C4-2B (cell line): ENCODE measurements around the gene SPC24.
"Not testable (repeated sequence)": the region's sequence is repeated elsewhere in the genome, so short reads cannot be mapped to it uniquely, and the experiment has no call there.

ENCODE experiments used
- H3K27ac ChIP-seq: fragments of 450-650 bp; 2 replicates; pipeline ENCODE4 v1.5.1; 2017
- ZFX ChIP-seq: fragments of 450-650 bp; IDR thresholded peaks from 2 replicates; pipeline ENCODE4 v1.6.1; 2017
- TF ChIP-seq, protein P1 (sequence below): fragments of 450-650 bp; conservative IDR thresholded peaks from 2 replicates; pipeline ENCODE4 v1.5.1; 2017; ENCODE audit warnings: mild to moderate bottlenecking

SPC24 gene

DNA sequence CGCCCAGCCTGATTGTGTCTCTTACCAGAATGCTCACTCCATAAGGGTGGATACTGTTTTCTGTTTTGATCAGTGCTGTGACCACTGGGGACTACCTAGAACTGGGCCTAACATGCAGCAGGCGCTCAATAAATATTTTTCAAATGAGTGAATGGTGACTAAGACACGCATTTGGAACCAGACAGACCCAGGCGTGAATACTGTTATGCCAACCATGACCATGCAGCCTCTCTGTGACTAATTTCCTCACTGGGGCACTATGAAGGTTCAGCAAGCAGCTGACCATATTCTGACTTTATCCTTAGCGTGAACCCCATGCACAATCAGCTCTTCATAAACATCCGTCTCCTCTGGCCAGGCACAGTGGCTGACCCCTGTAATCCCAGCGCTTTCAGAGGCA lies 13.0 kb upstream of the SPC24 start:
- H3K27ac ChIP-seq, result no peak overlapping the region
- TF ChIP-seq, protein P1, sequence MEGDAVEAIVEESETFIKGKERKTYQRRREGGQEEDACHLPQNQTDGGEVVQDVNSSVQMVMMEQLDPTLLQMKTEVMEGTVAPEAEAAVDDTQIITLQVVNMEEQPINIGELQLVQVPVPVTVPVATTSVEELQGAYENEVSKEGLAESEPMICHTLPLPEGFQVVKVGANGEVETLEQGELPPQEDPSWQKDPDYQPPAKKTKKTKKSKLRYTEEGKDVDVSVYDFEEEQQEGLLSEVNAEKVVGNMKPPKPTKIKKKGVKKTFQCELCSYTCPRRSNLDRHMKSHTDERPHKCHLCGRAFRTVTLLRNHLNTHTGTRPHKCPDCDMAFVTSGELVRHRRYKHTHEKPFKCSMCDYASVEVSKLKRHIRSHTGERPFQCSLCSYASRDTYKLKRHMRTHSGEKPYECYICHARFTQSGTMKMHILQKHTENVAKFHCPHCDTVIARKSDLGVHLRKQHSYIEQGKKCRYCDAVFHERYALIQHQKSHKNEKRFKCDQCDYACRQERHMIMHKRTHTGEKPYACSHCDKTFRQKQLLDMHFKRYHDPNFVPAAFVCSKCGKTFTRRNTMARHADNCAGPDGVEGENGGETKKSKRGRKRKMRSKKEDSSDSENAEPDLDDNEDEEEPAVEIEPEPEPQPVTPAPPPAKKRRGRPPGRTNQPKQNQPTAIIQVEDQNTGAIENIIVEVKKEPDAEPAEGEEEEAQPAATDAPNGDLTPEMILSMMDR, result no peak
- TF ChIP-seq ZFX, result no peak

DNA sequence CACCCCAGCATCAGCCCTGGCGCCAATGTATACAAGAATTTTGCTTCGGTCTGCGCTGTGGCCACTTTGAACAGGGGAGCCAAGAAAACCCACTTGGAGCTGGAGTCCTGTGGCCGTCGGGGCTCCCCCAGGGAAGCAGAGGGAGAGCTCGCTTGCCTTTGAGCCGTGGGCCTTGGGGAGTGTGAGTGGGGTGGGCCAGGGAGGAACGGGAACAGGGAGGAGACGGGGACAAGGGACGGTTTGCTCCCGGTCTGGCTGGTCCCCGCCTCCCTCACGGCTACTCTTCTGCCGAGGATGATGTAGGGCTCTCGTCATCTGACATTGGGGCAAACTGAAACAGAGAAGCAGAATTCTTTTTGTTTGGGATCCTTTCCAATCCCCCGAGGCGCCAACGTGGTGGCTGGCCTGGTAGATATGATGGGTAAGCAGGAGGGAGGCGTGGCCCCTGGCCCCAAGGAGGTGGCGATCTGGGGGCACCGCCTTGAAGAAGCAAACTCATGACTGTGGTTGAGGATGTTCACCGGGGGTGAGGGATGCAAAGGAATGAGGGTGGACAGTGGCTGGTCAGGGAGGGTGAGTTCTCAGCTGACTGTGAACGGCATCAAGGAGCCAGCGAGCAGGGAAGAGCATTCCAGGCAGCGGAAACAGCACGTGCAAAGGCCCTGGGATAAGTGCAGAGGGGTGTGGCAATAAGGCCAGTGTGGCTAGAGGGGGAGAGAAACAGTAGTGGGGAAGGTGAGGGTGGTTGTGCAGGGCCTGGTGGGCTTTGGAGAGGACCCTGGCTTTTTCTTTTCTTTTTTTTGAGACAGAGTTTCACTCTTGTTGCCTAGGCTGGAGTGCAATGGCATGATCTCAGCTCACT lies 10.9 kb upstream of the SPC24 start:
- no peak overlapping the region for H3K27ac ChIP-seq
- TF ChIP-seq ZFX, result no peak
- TF ChIP-seq, protein P1, result no peak

DNA sequence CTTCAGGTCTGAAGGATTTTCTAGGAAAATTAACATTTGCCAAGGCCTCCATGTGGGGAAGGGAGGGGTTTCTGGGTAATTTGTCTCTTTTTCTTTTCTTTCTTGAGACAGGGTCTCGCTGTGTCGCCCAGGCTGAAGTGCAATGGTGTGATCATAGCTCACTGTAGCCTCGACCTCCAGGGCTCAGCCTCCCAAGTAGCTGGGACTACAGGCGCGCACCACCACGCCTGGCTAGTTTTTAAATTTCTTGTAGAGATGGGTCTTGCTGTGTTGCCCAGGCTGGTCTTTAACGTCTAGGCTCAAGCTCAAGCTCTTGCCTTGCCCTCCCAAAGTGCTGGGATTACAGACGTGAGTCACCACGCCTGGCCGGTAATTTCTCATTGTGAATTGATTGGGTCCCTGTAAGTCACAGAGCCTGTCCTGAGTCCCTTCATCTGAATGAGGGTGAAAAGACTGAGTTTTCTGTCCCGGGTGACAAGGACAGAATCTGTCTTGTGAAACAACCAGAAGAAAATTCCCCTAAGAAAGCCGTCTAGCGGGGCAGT lies 10.0 kb upstream of the SPC24 start:
- no peak for TF ChIP-seq ZFX
- TF ChIP-seq, protein P1, result no peak
- H3K27ac ChIP-seq, result no peak overlapping the region

DNA sequence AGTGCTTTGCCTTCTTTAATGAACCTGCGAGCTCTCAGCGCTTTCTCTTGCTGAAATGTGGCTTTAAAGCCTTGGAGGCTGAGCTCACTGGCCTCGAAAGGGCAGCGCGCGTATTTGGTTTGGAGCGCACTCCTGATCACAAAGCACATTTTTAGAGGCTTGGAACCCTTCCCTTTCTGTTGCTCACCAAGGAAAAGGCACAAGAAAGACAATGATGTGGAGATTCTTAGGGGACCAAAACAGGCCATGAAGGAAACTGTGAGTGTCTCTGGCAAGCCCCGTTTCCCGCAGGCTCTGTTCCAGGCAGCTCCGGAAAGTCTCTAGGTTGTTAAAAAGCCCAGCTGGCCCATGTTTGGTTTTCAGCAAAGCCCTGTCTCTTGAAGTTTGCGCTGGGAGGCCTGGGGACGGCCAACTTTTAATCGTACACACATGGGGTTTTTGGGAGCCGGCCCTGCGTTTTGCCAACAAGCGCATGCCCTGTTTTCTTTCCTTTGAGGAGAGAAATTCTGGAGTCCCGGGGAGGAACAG lies 9.4 kb upstream of the SPC24 start:
- no peak overlapping the region for H3K27ac ChIP-seq
- TF ChIP-seq ZFX, result no peak
- TF ChIP-seq, protein P1, result no peak

DNA sequence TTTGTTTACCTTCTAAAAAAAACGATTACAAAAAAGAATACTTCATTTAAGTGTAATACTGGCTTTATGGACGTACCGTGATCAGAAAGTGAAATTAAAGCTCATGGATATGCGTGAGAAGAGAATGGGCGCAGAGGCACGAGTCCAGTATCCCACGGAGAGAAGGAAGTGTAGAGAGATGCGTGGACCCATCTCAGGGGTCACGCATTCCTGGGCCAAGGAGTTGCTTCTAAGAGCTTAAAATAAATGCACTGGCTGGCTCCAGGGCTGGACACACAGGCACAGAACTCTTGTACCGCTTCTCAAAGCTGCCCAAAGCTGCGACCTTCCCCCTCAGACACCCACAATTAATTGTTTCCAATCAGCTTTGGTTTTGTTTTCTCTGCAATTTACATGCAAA lies 8.7 kb upstream of the SPC24 start:
- no peak overlapping the region for H3K27ac ChIP-seq
- TF ChIP-seq, protein P1, result no peak
- no peak for TF ChIP-seq ZFX

DNA sequence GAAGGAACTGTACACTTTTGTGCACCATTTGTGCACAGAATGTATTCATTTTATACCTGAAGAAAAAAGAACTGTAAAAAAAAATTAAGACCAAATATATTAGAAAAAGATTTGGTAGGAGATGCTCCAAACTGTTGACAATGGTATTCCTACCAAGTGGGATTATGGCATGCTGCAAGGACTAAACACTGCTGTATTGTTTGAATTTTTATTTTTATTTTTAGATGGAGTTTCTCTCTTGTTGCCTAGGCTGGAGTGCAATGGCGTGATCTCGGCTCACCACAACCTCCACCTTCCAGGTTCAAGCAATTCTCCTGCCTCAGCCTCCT lies 4.8 kb upstream of the SPC24 start:
- not testable (repeated sequence) for H3K27ac ChIP-seq

DNA sequence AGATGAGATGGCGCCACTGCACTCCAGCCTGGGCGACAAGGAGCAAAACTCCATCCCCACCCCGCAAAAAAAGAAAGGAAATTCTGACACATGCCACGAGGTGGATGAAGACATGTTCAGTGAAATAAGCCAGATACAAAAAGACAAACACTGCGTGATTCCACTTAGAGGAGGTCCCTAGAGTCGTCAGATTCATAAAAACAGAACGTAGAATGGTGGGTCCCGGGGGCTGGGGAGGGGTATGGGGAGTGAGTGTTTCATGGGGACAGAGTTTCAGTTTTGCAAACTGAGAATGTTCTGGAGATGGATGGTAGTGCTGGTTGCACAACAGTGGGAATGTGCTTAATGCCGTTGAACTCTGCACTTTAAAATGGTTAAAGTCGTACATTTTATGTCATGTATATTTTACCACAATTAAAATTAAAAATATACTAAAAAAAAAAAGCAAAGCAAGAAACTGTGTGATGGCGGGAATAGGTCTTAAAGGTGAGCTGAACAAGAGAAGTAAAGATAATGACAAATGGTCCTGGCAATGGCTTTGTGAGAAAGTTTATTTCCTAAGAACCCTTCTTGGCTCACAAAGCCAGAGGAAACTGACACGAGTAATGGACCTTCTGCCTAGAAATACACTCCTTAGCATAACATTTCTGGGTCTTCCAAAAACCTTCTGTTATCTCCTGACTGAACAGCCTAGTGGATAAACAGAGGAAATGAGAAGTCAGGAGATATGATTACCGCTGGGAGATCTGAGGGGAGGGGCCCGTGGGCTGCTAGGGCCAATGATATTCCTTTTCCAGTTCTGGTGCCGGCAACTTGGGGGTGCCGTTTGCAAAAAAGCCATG lies 4.2 kb upstream of the SPC24 start:
- no peak overlapping the region for H3K27ac ChIP-seq
- TF ChIP-seq, protein P1, result no peak
- TF ChIP-seq ZFX, result no peak
